Activated naive CD4-positive, alpha-beta T cell treated with anti-CD3 and anti-CD28 coated beads, Interleukin-2, amount 50 U/mL, for 24 hours (primary cell): ENCODE data around the gene BCL2A1.
"Not testable (repeated sequence)": the region's sequence is repeated elsewhere in the genome, so short reads cannot be mapped to it uniquely, and the experiment has no call there.

ENCODE experiments used
- H3K27ac Mint-ChIP-seq: one replicate; pipeline ENCODE4 v1.8.0; 2021; ENCODE audit warnings: mild to moderate bottlenecking, mixed read lengths
- H3K27me3 Mint-ChIP-seq: one replicate; pipeline ENCODE4 v1.8.0; 2021; ENCODE audit warnings: mixed read lengths
- H3K36me3 Mint-ChIP-seq: one replicate; pipeline ENCODE4 v1.8.0; 2021; ENCODE audit warnings: mixed read lengths
- H3K4me1 Mint-ChIP-seq: one replicate; pipeline ENCODE4 v1.8.0; 2021; ENCODE audit warnings: mixed read lengths
- H3K4me3 Mint-ChIP-seq: one replicate; pipeline ENCODE4 v1.8.0; 2021; ENCODE audit warnings: mild to moderate bottlenecking, mixed read lengths
- H3K9me3 Mint-ChIP-seq: one replicate; pipeline ENCODE4 v1.8.0; 2021; ENCODE audit warnings: mixed read lengths

The BCL2A1 gene

GRCh38 chr15:79953951-79954444 lies 17.0 kb downstream of the BCL2A1 start:
- peaks cover 30% of the 10 kb centered on the region for H3K4me1 Mint-ChIP-seq
- no peaks in the 10 kb centered on the region for H3K27me3 Mint-ChIP-seq
- peak overlapping the region; percentile 66 for H3K27ac Mint-ChIP-seq
- H3K36me3 Mint-ChIP-seq = peaks cover 2% of the 10 kb centered on the region
- H3K9me3 Mint-ChIP-seq = no peaks in the 10 kb centered on the region
- H3K4me3 Mint-ChIP-seq = no peak overlapping the region

GRCh38 chr15:79952329-79952728 lies 18.7 kb downstream of the BCL2A1 start:
- Mint-ChIP-seq H3K4me3 (no peak overlapping the region), H3K27ac (peak overlapping the region; percentile 9), H3K27me3 (no peaks in the 10 kb centered on the region), H3K4me1 (peaks cover 25% of the 10 kb centered on the region), H3K36me3 (peaks cover 2% of the 10 kb centered on the region), H3K9me3 (no peaks in the 10 kb centered on the region)

GRCh38 chr15:79950247-79950646 lies 20.7 kb downstream of the BCL2A1 start:
- no peaks in the 10 kb centered on the region for H3K36me3 Mint-ChIP-seq

GRCh38 chr15:79948761-79949160 lies 22.2 kb downstream of the BCL2A1 start:
- Mint-ChIP-seq H3K4me3 (no peak overlapping the region), H3K36me3 (no peaks in the 10 kb centered on the region), H3K27me3 (no peaks in the 10 kb centered on the region), H3K27ac (no peak overlapping the region), H3K4me1 (peaks cover 9% of the 10 kb centered on the region), H3K9me3 (no peaks in the 10 kb centered on the region)

More at GRCh38 chr15:79950247-79950646, 20.7 kb downstream of the BCL2A1 start:
- Mint-ChIP-seq H3K4me1 (peaks cover 22% of the 10 kb centered on the region), H3K27ac (no peak overlapping the region), H3K4me3 (no peak overlapping the region), H3K27me3 (no peaks in the 10 kb centered on the region), H3K9me3 (no peaks in the 10 kb centered on the region)

- no peaks in the 10 kb centered on the region for H3K36me3 Mint-ChIP-seq
- H3K27me3 Mint-ChIP-seq = no peaks in the 10 kb centered on the region
- peaks cover 3% of the 10 kb centered on the region for H3K4me1 Mint-ChIP-seq
- no peak overlapping the region for H3K4me3 Mint-ChIP-seq
- H3K9me3 Mint-ChIP-seq = no peaks in the 10 kb centered on the region
- peak overlapping the region; percentile 48 for H3K27ac Mint-ChIP-seq
Measured at GRCh38 chr15:79948095-79948695, 22.8 kb downstream of the BCL2A1 start.

- Mint-ChIP-seq H3K27ac (no peak overlapping the region), H3K4me1 (no peaks in the 10 kb centered on the region), H3K9me3 (no peaks in the 10 kb centered on the region), H3K36me3 (no peaks in the 10 kb centered on the region), H3K4me3 (no peak overlapping the region), H3K27me3 (no peaks in the 10 kb centered on the region)
Measured at GRCh38 chr15:79947009-79947408, 24.0 kb downstream of the BCL2A1 start.

GRCh38 chr15:79944622-79945021 lies 26.4 kb downstream of the BCL2A1 start:
- no peaks in the 10 kb centered on the region for H3K36me3 Mint-ChIP-seq
- no peaks in the 10 kb centered on the region for H3K9me3 Mint-ChIP-seq
- H3K4me3 Mint-ChIP-seq = no peak overlapping the region
- no peaks in the 10 kb centered on the region for H3K4me1 Mint-ChIP-seq
- H3K27me3 Mint-ChIP-seq = no peaks in the 10 kb centered on the region
- H3K27ac Mint-ChIP-seq = no peak overlapping the region

- Mint-ChIP-seq H3K36me3 (no peaks in the 10 kb centered on the region), H3K27me3 (no peaks in the 10 kb centered on the region), H3K4me1 (no peaks in the 10 kb centered on the region), H3K27ac (no peak overlapping the region), H3K9me3 (no peaks in the 10 kb centered on the region), H3K4me3 (no peak overlapping the region)
Measured at GRCh38 chr15:79943820-79944219, 27.2 kb downstream of the BCL2A1 start.

GRCh38 chr15:79942741-79943481 lies 28.1 kb downstream of the BCL2A1 start:
- Mint-ChIP-seq H3K4me3 (no peak overlapping the region), H3K27me3 (no peaks in the 10 kb centered on the region), H3K27ac (no peak overlapping the region)

GRCh38 chr15:79939399-79939798 lies 31.6 kb downstream of the BCL2A1 start:
- H3K27ac Mint-ChIP-seq = peak overlapping the region; percentile 46
- H3K9me3 Mint-ChIP-seq = no peaks in the 10 kb centered on the region
- H3K4me3 Mint-ChIP-seq = no peak overlapping the region
- no peaks in the 10 kb centered on the region for H3K4me1 Mint-ChIP-seq
- no peaks in the 10 kb centered on the region for H3K27me3 Mint-ChIP-seq
- H3K36me3 Mint-ChIP-seq = no peaks in the 10 kb centered on the region

More at GRCh38 chr15:79942741-79943481, 28.1 kb downstream of the BCL2A1 start:
- Mint-ChIP-seq H3K9me3 (no peaks in the 10 kb centered on the region), H3K4me1 (no peaks in the 10 kb centered on the region), H3K36me3 (no peaks in the 10 kb centered on the region)

- H3K27ac Mint-ChIP-seq = no peak overlapping the region
- H3K27me3 Mint-ChIP-seq = no peaks in the 10 kb centered on the region
- no peak overlapping the region for H3K4me3 Mint-ChIP-seq
- peaks cover 3% of the 10 kb centered on the region for H3K4me1 Mint-ChIP-seq
- no peaks in the 10 kb centered on the region for H3K36me3 Mint-ChIP-seq
- no peaks in the 10 kb centered on the region for H3K9me3 Mint-ChIP-seq
Measured at GRCh38 chr15:79938143-79938542, 32.9 kb downstream of the BCL2A1 start.

- H3K4me3 Mint-ChIP-seq, H3K27me3 Mint-ChIP-seq, H3K36me3 Mint-ChIP-seq, H3K4me1 Mint-ChIP-seq, H3K9me3 Mint-ChIP-seq, H3K27ac Mint-ChIP-seq: not testable (repeated sequence)
Measured at GRCh38 chr15:79935556-79936201, 35.3 kb downstream of the BCL2A1 start.

GRCh38 chr15:79933231-79933630 lies 37.8 kb downstream of the BCL2A1 start:
- Mint-ChIP-seq H3K4me1 (peaks cover 6% of the 10 kb centered on the region), H3K27me3 (no peaks in the 10 kb centered on the region), H3K27ac (no peak overlapping the region), H3K4me3 (no peak overlapping the region), H3K9me3 (no peaks in the 10 kb centered on the region), H3K36me3 (no peaks in the 10 kb centered on the region)

- no peaks in the 10 kb centered on the region for H3K27me3 Mint-ChIP-seq
- no peak overlapping the region for H3K4me3 Mint-ChIP-seq
- H3K9me3 Mint-ChIP-seq = no peaks in the 10 kb centered on the region
- peak overlapping the region; percentile 23 for H3K27ac Mint-ChIP-seq
- H3K36me3 Mint-ChIP-seq = no peaks in the 10 kb centered on the region
- H3K4me1 Mint-ChIP-seq = peaks cover 6% of the 10 kb centered on the region
Measured at GRCh38 chr15:79932447-79932846, 38.5 kb downstream of the BCL2A1 start.

- no peak overlapping the region for H3K27ac Mint-ChIP-seq
- no peaks in the 10 kb centered on the region for H3K27me3 Mint-ChIP-seq
- no peaks in the 10 kb centered on the region for H3K9me3 Mint-ChIP-seq
- peaks cover 6% of the 10 kb centered on the region for H3K4me1 Mint-ChIP-seq
- no peak overlapping the region for H3K4me3 Mint-ChIP-seq
- no peaks in the 10 kb centered on the region for H3K36me3 Mint-ChIP-seq
Measured at GRCh38 chr15:79930516-79930915, 40.5 kb downstream of the BCL2A1 start.

GRCh38 chr15:79929412-79929811 lies 41.6 kb downstream of the BCL2A1 start:
- Mint-ChIP-seq H3K4me1 (peaks cover 10% of the 10 kb centered on the region), H3K4me3 (no peak overlapping the region), H3K9me3 (no peaks in the 10 kb centered on the region), H3K27ac (peak overlapping the region; percentile 30), H3K36me3 (no peaks in the 10 kb centered on the region), H3K27me3 (no peaks in the 10 kb centered on the region)
